Stomach smooth muscle (tissue), 2 donors: ENCODE measurements around the gene PAM16.
A peak's percentile ranks its signal among the peaks of the same experiment; 100 is the strongest.

ENCODE experiments used
- H3K27ac ChIP-seq: one replicate; pipeline ENCODE4 v1.7.0; 2013; ENCODE audit warnings: mild to moderate bottlenecking, low read length, inconsistent platforms
- H3K27me3 ChIP-seq, 2 donors: one replicate each; pipeline ENCODE4 v1.7.0; 2013; ENCODE audit warnings: low read length in 2 of 2; ENCODE audit not compliant: insufficient read depth in 2 of 2, control insufficient read depth in 1 of 2
- H3K36me3 ChIP-seq, 2 donors: one replicate each; pipeline ENCODE4 v1.7.0; 2013; ENCODE audit warnings: low read length in 2 of 2; ENCODE audit not compliant: control insufficient read depth in 2 of 2, insufficient read depth in 2 of 2
- H3K4me1 ChIP-seq: one replicate; pipeline ENCODE4 v1.7.0; 2013; ENCODE audit warnings: low read length; ENCODE audit not compliant: control insufficient read depth, insufficient read depth
- H3K4me3 ChIP-seq, 2 donors: one replicate each; pipeline ENCODE4 v1.7.0; 2013; ENCODE audit warnings: low read length in 2 of 2
- H3K9ac ChIP-seq, 2 donors: one replicate each; pipeline ENCODE4 v1.7.0; 2013; ENCODE audit warnings: low read length in 2 of 2, mild to moderate bottlenecking in 1 of 2
- H3K9me3 ChIP-seq, 2 donors: one replicate each; pipeline ENCODE4 v1.7.0; 2013; ENCODE audit warnings: low read length in 2 of 2; ENCODE audit not compliant: control insufficient read depth in 2 of 2
- donor health status: healthy.
- donor health status: Pancreatic carcinoma.

PAM16 gene

GRCh38 chr16:4322121-4323052 is 28.7 kb downstream of the PAM16 start:
- no peaks in the 10 kb centered on the region for H3K9me3 ChIP-seq
- no peak overlapping the region for H3K9ac ChIP-seq
- no peak overlapping the region for H3K4me3 ChIP-seq
- no peaks in the 10 kb centered on the region for H3K27me3 ChIP-seq
- peak overlapping the region; percentile 74 for H3K27ac ChIP-seq
- no peaks in the 10 kb centered on the region for H3K36me3 ChIP-seq
- H3K4me1 ChIP-seq, result peaks cover 80% of the 10 kb centered on the region

GRCh38 chr16:4321286-4322120 is 29.6 kb downstream of the PAM16 start:
- Histone ChIP-seq H3K9ac (no peak overlapping the region), H3K4me1 (peaks cover 81% of the 10 kb centered on the region), H3K9me3 (no peaks in the 10 kb centered on the region), H3K27ac (no peak overlapping the region), H3K4me3 (no peak overlapping the region), H3K36me3 (no peaks in the 10 kb centered on the region), H3K27me3 (no peaks in the 10 kb centered on the region)

- Histone ChIP-seq H3K27me3 (no peaks in the 10 kb centered on the region), H3K9ac (peak overlapping the region in 1 of 2 donors; percentile 22), H3K4me3 (peak overlapping the region in 1 of 2 donors; percentile 29), H3K9me3 (no peaks in the 10 kb centered on the region), H3K4me1 (peaks cover 81% of the 10 kb centered on the region), H3K27ac (peak overlapping the region; percentile 31), H3K36me3 (no peaks in the 10 kb centered on the region)
These were observed 30.5 kb downstream of the PAM16 start for GRCh38 chr16:4320571-4321137.

- H3K36me3 ChIP-seq, result no peaks in the 10 kb centered on the region
- H3K4me3 ChIP-seq, result peak overlapping the region in 1 of 2 donors; percentile 29
- no peaks in the 10 kb centered on the region for H3K27me3 ChIP-seq
- H3K27ac ChIP-seq, result peak overlapping the region; percentile 31
- peaks cover 78% of the 10 kb centered on the region for H3K4me1 ChIP-seq
- peak overlapping the region in 1 of 2 donors; percentile 22 for H3K9ac ChIP-seq
- no peaks in the 10 kb centered on the region for H3K9me3 ChIP-seq
These were observed 31.4 kb downstream of the PAM16 start for GRCh38 chr16:4319454-4320421.

- Histone ChIP-seq H3K27ac (peak overlapping the region; percentile 11), H3K9me3 (no peaks in the 10 kb centered on the region), H3K27me3 (no peaks in the 10 kb centered on the region), H3K4me1 (peaks cover 74% of the 10 kb centered on the region), H3K36me3 (no peaks in the 10 kb centered on the region), H3K4me3 (no peak overlapping the region), H3K9ac (peak overlapping the region in 1 of 2 donors; percentile 50)
These were observed 32.2 kb downstream of the PAM16 start for GRCh38 chr16:4318967-4319366.

- H3K27me3 ChIP-seq, result no peaks in the 10 kb centered on the region
- H3K36me3 ChIP-seq, result no peaks in the 10 kb centered on the region
- no peaks in the 10 kb centered on the region for H3K9me3 ChIP-seq
- H3K4me1 ChIP-seq, result peaks cover 69% of the 10 kb centered on the region
- peak overlapping the region; percentile 79 for H3K27ac ChIP-seq
- peak overlapping the region; percentile 11 to 81 for H3K4me3 ChIP-seq
- peak overlapping the region in 1 of 2 donors; percentile 50 for H3K9ac ChIP-seq
These were observed 32.6 kb downstream of the PAM16 start for GRCh38 chr16:4318451-4318910.

GRCh38 chr16:4317532-4318450 is 33.3 kb downstream of the PAM16 start:
- no peaks in the 10 kb centered on the region for H3K36me3 ChIP-seq
- peak overlapping the region in 1 of 2 donors; percentile 61 for H3K9ac ChIP-seq
- peaks cover 63% of the 10 kb centered on the region for H3K4me1 ChIP-seq
- H3K27ac ChIP-seq, result peak overlapping the region; percentile 79
- peak overlapping the region; percentile 50 to 81 for H3K4me3 ChIP-seq
- no peaks in the 10 kb centered on the region for H3K9me3 ChIP-seq
- H3K27me3 ChIP-seq, result no peaks in the 10 kb centered on the region

- Histone ChIP-seq H3K4me3 (peak overlapping the region; percentile 50 to 81), H3K36me3 (no peaks in the 10 kb centered on the region), H3K27ac (peak overlapping the region; percentile 79), H3K9me3 (no peaks in the 10 kb centered on the region), H3K9ac (peak overlapping the region; percentile 61 to 64), H3K4me1 (peaks cover 58% of the 10 kb centered on the region), H3K27me3 (no peaks in the 10 kb centered on the region)
These were observed 34.1 kb downstream of the PAM16 start for GRCh38 chr16:4316864-4317531.
